B cell (primary cell): ENCODE results near the gene LRP1.

Experiments
- CTCF ChIP-seq: fragments of 200-600 bp; IDR thresholded peaks from one replicate; pipeline ENCODE4 v1.8.0; 2022; ENCODE audit warnings: antibody characterized with exemption, mild to moderate bottlenecking
- EZH2 ChIP-seq: IDR thresholded peaks from 2 replicates; pipeline ENCODE4 v1.6.1; 2012; ENCODE audit warnings: borderline replicate concordance, low read depth, mild to moderate bottlenecking, moderate library complexity, low read length; ENCODE audit not compliant: insufficient read depth, poor library complexity, severe bottlenecking

- TF ChIP-seq CTCF = no peak
- no peak for TF ChIP-seq EZH2
Measured at GRCh38 chr12:57207731-57208630, 79.7 kb downstream of the LRP1 start.
